ENCODE data around the gene MBD4. TPM values are rescaled to one million over a fixed set of nuclear protein-coding genes. Genes with fewer than 3 reads are reported as not detected.
A peak's percentile ranks its signal among the peaks of the same experiment; 100 is the strongest.
"Not testable (repeated sequence)": the region's sequence is repeated elsewhere in the genome, so short reads cannot be mapped to it uniquely, and the experiment has no call there.

MBD4 gene
- total and polyA plus RNA-seq, 5 donors from 2014 or later = 37.0 to 46.7 (median 43.6) TPM

GRCh38 chr3:129386984-129387383 is 52.8 kb downstream of the MBD4 start:
- H3K36me3 Mint-ChIP-seq = peaks cover 39% of the 10 kb centered on the region
- ATAC-seq (ENCODE audit: low read depth in 2 of 2) (no peak), DNase-seq (no peak)
- H3K9me3 Mint-ChIP-seq = no peaks in the 10 kb centered on the region
- H3K4me3 Mint-ChIP-seq = no peak overlapping the region
- Histone ChIP-seq H3K4me3 (ENCODE audit: low read depth, low read length) (no peak overlapping the region), H3K27ac (ENCODE audit: insufficient read depth, low read length, poor library complexity, severe bottlenecking) (no peak overlapping the region), H3K36me3 (ENCODE audit: control insufficient read depth, insufficient read depth, low read length) (peaks cover 44% of the 10 kb centered on the region), H3K27me3 (ENCODE audit: control insufficient read depth, insufficient read depth, low read length) (no peaks in the 10 kb centered on the region), H3K4me1 (ENCODE audit: control insufficient read depth, insufficient read depth, low read length, poor library complexity, severe bottlenecking) (no peaks in the 10 kb centered on the region), H3K9me3 (ENCODE audit: control insufficient read depth in 2 of 2, low read length in 2 of 2) (no peaks in the 10 kb centered on the region)
- peaks cover 0 to 3% (median 0%) of the 10 kb centered on the region in 4 donors for H3K4me1 Mint-ChIP-seq
- H3K27me3 Mint-ChIP-seq = no peaks in the 10 kb centered on the region
- no peak overlapping the region for H3K27ac Mint-ChIP-seq

- peaks cover 28% of the 10 kb centered on the region for H3K36me3 Mint-ChIP-seq
- peaks cover 31% of the 10 kb centered on the region for H3K36me3 ChIP-seq (ENCODE audit: control insufficient read depth, insufficient read depth, low read length)
- not testable (repeated sequence) for H3K4me1 ChIP-seq (ENCODE audit: control insufficient read depth, insufficient read depth, low read length, poor library complexity, severe bottlenecking); H3K27me3 Mint-ChIP-seq; H3K4me3 Mint-ChIP-seq; H3K4me3 ChIP-seq (ENCODE audit: low read depth, low read length); H3K9me3 ChIP-seq (ENCODE audit: control insufficient read depth in 2 of 2, low read length in 2 of 2); H3K9me3 Mint-ChIP-seq; H3K27me3 ChIP-seq (ENCODE audit: control insufficient read depth, insufficient read depth, low read length); ATAC-seq (ENCODE audit: low read depth in 2 of 2); H3K27ac ChIP-seq (ENCODE audit: insufficient read depth, low read length, poor library complexity, severe bottlenecking); DNase-seq; H3K4me1 Mint-ChIP-seq
- H3K27ac Mint-ChIP-seq = peak overlapping the region in 1 of 3 donors; percentile 61
Observed at GRCh38 chr3:129385507-129385906, 54.2 kb downstream of the MBD4 start.

GRCh38 chr3:129384594-129385323 is 55.0 kb downstream of the MBD4 start:
- Histone ChIP-seq H3K27me3 (ENCODE audit: control insufficient read depth, insufficient read depth, low read length) (no peaks in the 10 kb centered on the region), H3K4me1 (ENCODE audit: control insufficient read depth, insufficient read depth, low read length, poor library complexity, severe bottlenecking) (no peaks in the 10 kb centered on the region), H3K9me3 (ENCODE audit: control insufficient read depth in 2 of 2, low read length in 2 of 2) (no peaks in the 10 kb centered on the region), H3K36me3 (ENCODE audit: control insufficient read depth, insufficient read depth, low read length) (peaks cover 26% of the 10 kb centered on the region), H3K27ac (ENCODE audit: insufficient read depth, low read length, poor library complexity, severe bottlenecking) (no peak overlapping the region), H3K4me3 (ENCODE audit: low read depth, low read length) (no peak overlapping the region)
- H3K27ac Mint-ChIP-seq = peak overlapping the region in 2 of 3 donors; percentile 25 to 61
- no peaks in the 10 kb centered on the region for H3K27me3 Mint-ChIP-seq
- peaks cover 0 to 3% (median 0%) of the 10 kb centered on the region in 4 donors for H3K4me1 Mint-ChIP-seq
- DNase-seq (no peak), ATAC-seq (ENCODE audit: low read depth in 2 of 2) (no peak)
- H3K9me3 Mint-ChIP-seq = no peaks in the 10 kb centered on the region
- no peak overlapping the region for H3K4me3 Mint-ChIP-seq
- peaks cover 26% of the 10 kb centered on the region for H3K36me3 Mint-ChIP-seq

- not testable (repeated sequence) for DNase-seq; H3K9me3 Mint-ChIP-seq; H3K27ac ChIP-seq (ENCODE audit: insufficient read depth, low read length, poor library complexity, severe bottlenecking); H3K9me3 ChIP-seq (ENCODE audit: control insufficient read depth in 2 of 2, low read length in 2 of 2); H3K27me3 ChIP-seq (ENCODE audit: control insufficient read depth, insufficient read depth, low read length); H3K4me1 Mint-ChIP-seq; H3K4me3 Mint-ChIP-seq; H3K27me3 Mint-ChIP-seq; H3K4me1 ChIP-seq (ENCODE audit: control insufficient read depth, insufficient read depth, low read length, poor library complexity, severe bottlenecking); ATAC-seq (ENCODE audit: low read depth in 2 of 2); H3K4me3 ChIP-seq (ENCODE audit: low read depth, low read length)
- Mint-ChIP-seq H3K27ac (peak overlapping the region in 2 of 3 donors; percentile 44 to 95), H3K36me3 (peaks cover 20% of the 10 kb centered on the region)
- H3K36me3 ChIP-seq (ENCODE audit: control insufficient read depth, insufficient read depth, low read length) = peaks cover 20% of the 10 kb centered on the region
Observed at GRCh38 chr3:129384103-129384502, 55.6 kb downstream of the MBD4 start.

- Mint-ChIP-seq H3K9me3 (no peaks in the 10 kb centered on the region), H3K27ac (no peak overlapping the region), H3K36me3 (peaks cover 15% of the 10 kb centered on the region), H3K27me3 (no peaks in the 10 kb centered on the region), H3K4me3 (no peak overlapping the region), H3K4me1 (peaks cover 0 to 3% (median 0%) of the 10 kb centered on the region in 4 donors)
- Histone ChIP-seq H3K27ac (ENCODE audit: insufficient read depth, low read length, poor library complexity, severe bottlenecking) (no peak overlapping the region), H3K4me1 (ENCODE audit: control insufficient read depth, insufficient read depth, low read length, poor library complexity, severe bottlenecking) (no peaks in the 10 kb centered on the region), H3K9me3 (ENCODE audit: control insufficient read depth in 2 of 2, low read length in 2 of 2) (no peaks in the 10 kb centered on the region), H3K4me3 (ENCODE audit: low read depth, low read length) (no peak overlapping the region), H3K27me3 (ENCODE audit: control insufficient read depth, insufficient read depth, low read length) (no peaks in the 10 kb centered on the region), H3K36me3 (ENCODE audit: control insufficient read depth, insufficient read depth, low read length) (peaks cover 17% of the 10 kb centered on the region)
- peak; percentile 13 to 57 (median 43) for DNase-seq
- ATAC-seq (ENCODE audit: low read depth in 2 of 2) = peak; percentile 81 to 83
Observed at GRCh38 chr3:129383292-129383860, 56.4 kb downstream of the MBD4 start.

- H3K9me3 Mint-ChIP-seq = no peaks in the 10 kb centered on the region
- ATAC-seq (ENCODE audit: low read depth in 2 of 2) (no peak), DNase-seq (no peak)
- no peaks in the 10 kb centered on the region for H3K27me3 Mint-ChIP-seq
- Histone ChIP-seq H3K4me3 (ENCODE audit: low read depth, low read length) (no peak overlapping the region), H3K9me3 (ENCODE audit: control insufficient read depth in 2 of 2, low read length in 2 of 2) (no peaks in the 10 kb centered on the region), H3K27ac (ENCODE audit: insufficient read depth, low read length, poor library complexity, severe bottlenecking) (no peak overlapping the region), H3K4me1 (ENCODE audit: control insufficient read depth, insufficient read depth, low read length, poor library complexity, severe bottlenecking) (no peaks in the 10 kb centered on the region), H3K36me3 (ENCODE audit: control insufficient read depth, insufficient read depth, low read length) (peaks cover 7% of the 10 kb centered on the region), H3K27me3 (ENCODE audit: control insufficient read depth, insufficient read depth, low read length) (no peaks in the 10 kb centered on the region)
- peaks cover 7% of the 10 kb centered on the region for H3K36me3 Mint-ChIP-seq
- H3K4me1 Mint-ChIP-seq = peaks cover 0 to 3% (median 0%) of the 10 kb centered on the region in 4 donors
- H3K4me3 Mint-ChIP-seq = no peak overlapping the region
- no peak overlapping the region for H3K27ac Mint-ChIP-seq
Observed at GRCh38 chr3:129382366-129382765, 57.4 kb downstream of the MBD4 start.

Other genes with a start within 250 kb of the MBD4 start
- gene COPG1, start 190.3 kb downstream of the MBD4 start, total RNA-seq = 90.4 TPM
- gene COPG1, start 190.3 kb downstream of the MBD4 start, polyA plus RNA-seq = 100 to 1,000 TPM in 1 of 4 donors, 10 to 100 TPM in 3; 67.7 to 105 (median 85.0) TPM
- 64.1 TPM for gene HMCES, start 161.1 kb downstream of the MBD4 start, total RNA-seq
- 100 to 1,000 TPM in 2 of 4 donors, 10 to 100 TPM in 2; 90.9 to 115 (median 100) TPM for gene HMCES, start 161.1 kb downstream of the MBD4 start, polyA plus RNA-seq
- 2.2 TPM for gene EFCAB12, start 11.3 kb downstream of the MBD4 start, total RNA-seq
- under 1 TPM in 3 of 4 donors, not detected in 1; 0.05 to 0.13 (median 0.05) TPM for gene EFCAB12, start 11.3 kb downstream of the MBD4 start, polyA plus RNA-seq
- 19.3 TPM for gene IFT122, start 276 bp upstream of the MBD4 start, total RNA-seq
- 1 to 10 TPM; 2.5 to 5.3 (median 3.8) TPM for gene IFT122, start 276 bp upstream of the MBD4 start, polyA plus RNA-seq
- gene RHO, start 88.7 kb upstream of the MBD4 start, total RNA-seq = not detected
- not detected for gene RHO, start 88.7 kb upstream of the MBD4 start, polyA plus RNA-seq
- gene H1-8, start 103.2 kb upstream of the MBD4 start, total RNA-seq = not detected
- not detected for gene H1-8, start 103.2 kb upstream of the MBD4 start, polyA plus RNA-seq
- gene PLXND1, start 166.7 kb upstream of the MBD4 start, total RNA-seq = 11.3 TPM
- under 1 TPM in 3 of 4 donors, not detected in 1; 0.48 to 0.88 (median 0.79) TPM for gene PLXND1, start 166.7 kb upstream of the MBD4 start, polyA plus RNA-seq

Measured in CD4-positive, CD25-positive, alpha-beta regulatory T cell (primary cell).